Measurements from ENCODE around the gene ZNF397.

DNA sequence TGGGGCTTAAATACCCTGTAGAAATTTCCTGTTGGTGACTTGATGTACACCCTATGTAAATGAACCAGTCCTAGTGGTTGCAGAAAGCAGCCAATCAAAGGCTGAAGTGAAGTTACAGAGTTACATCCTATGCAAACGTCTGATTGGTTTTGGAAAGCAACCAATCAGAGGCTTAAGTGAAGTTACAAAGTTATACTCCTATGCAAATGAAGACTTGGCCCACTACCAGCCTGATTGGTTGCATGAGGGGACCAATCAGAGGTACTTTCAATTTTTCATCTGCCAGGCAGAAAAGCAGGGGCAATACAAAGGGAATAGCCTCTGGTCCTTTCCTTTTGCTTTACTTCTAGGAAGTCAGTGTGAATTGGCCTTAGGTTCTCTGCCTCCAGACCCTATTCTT lies 13.6 kb upstream of the ZNF397 start:
- TF ChIP-seq, protein P1, sequence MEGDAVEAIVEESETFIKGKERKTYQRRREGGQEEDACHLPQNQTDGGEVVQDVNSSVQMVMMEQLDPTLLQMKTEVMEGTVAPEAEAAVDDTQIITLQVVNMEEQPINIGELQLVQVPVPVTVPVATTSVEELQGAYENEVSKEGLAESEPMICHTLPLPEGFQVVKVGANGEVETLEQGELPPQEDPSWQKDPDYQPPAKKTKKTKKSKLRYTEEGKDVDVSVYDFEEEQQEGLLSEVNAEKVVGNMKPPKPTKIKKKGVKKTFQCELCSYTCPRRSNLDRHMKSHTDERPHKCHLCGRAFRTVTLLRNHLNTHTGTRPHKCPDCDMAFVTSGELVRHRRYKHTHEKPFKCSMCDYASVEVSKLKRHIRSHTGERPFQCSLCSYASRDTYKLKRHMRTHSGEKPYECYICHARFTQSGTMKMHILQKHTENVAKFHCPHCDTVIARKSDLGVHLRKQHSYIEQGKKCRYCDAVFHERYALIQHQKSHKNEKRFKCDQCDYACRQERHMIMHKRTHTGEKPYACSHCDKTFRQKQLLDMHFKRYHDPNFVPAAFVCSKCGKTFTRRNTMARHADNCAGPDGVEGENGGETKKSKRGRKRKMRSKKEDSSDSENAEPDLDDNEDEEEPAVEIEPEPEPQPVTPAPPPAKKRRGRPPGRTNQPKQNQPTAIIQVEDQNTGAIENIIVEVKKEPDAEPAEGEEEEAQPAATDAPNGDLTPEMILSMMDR (conservative IDR thresholded peaks at IDR 0.05 in 1 of 2, IDR thresholded peaks at IDR 0.05 in 1 of 2; ENCODE audit: extremely low read depth in 1 of 2, insufficient read depth in 1 of 2, low read depth in 1 of 2, low read length in 2 of 2) = no peak
- TF ChIP-seq EZH2 (IDR thresholded peaks at IDR 0.05; ENCODE audit: borderline replicate concordance, low read length) = no peak

All from mammary epithelial cell (primary cell).